Measurements from ENCODE around the gene OR3A1.
"Not testable (repeated sequence)": the region's sequence is repeated elsewhere in the genome, so short reads cannot be mapped to it uniquely, and the experiment has no call there.

The OR3A1 gene

GRCh38 chr17:3298260-3298659 lies at the start of gene OR3A1:
Gene OR3A1 (minus strand): TSS chr17:3298360. CDS start chr17:3292582, 5,778 bp downstream.
- no peak for DNase-seq

- DNase-seq = not testable (repeated sequence)
Observed at GRCh38 chr17:3342782-3343181, 44.6 kb upstream of the OR3A1 start.

- DNase-seq = no peak
Observed at GRCh38 chr17:3335876-3336275, 37.7 kb upstream of the OR3A1 start.

- no peak for DNase-seq
Observed at GRCh38 chr17:3318336-3318735, 20.2 kb upstream of the OR3A1 start.

GRCh38 chr17:3316836-3317235 lies 18.7 kb upstream of the OR3A1 start:
- DNase-seq = no peak

- DNase-seq = no peak
Observed at GRCh38 chr17:3308603-3309002, 10.4 kb upstream of the OR3A1 start.

- DNase-seq = no peak
Observed at GRCh38 chr17:3295632-3296031, 2.5 kb downstream of the OR3A1 start.

- DNase-seq = not testable (repeated sequence)
Observed at GRCh38 chr17:3293548-3293947, 4.6 kb downstream of the OR3A1 start.

GRCh38 chr17:3282901-3283300 lies 15.3 kb downstream of the OR3A1 start:
- DNase-seq = no peak

- no peak for DNase-seq
Observed at GRCh38 chr17:3276126-3276525, 22.0 kb downstream of the OR3A1 start.

GRCh38 chr17:3271072-3271848 lies 26.9 kb downstream of the OR3A1 start:
- DNase-seq = no peak

GRCh38 chr17:3260600-3260999 lies 37.6 kb downstream of the OR3A1 start:
- peak; percentile 1 for DNase-seq

- no peak for DNase-seq
Observed at GRCh38 chr17:3260163-3260562, 38.0 kb downstream of the OR3A1 start.

- DNase-seq = no peak
Observed at GRCh38 chr17:3256575-3256974, 41.6 kb downstream of the OR3A1 start.

- DNase-seq = not testable (repeated sequence)
Observed at GRCh38 chr17:3249013-3249412, 49.1 kb downstream of the OR3A1 start.

GRCh38 chr17:3244841-3245240 lies 53.3 kb downstream of the OR3A1 start:
- not testable (repeated sequence) for DNase-seq

- not testable (repeated sequence) for DNase-seq
Observed at GRCh38 chr17:3241044-3241443, 57.1 kb downstream of the OR3A1 start.

Measured in NK-92 treated with Interleukin-12 subunit alpha and Interleukin-12 subunit beta, amount 100 ng/mL, for 24 hours (cell line).